HEK293T (cell line): ENCODE measurements around the gene FOXP4.

Experiments used
- FOXK2 ChIP-seq: fragments of 450-650 bp; IDR thresholded peaks from 2 replicates; pipeline ENCODE4 v1.6.1; 2016; ENCODE audit warnings: mild to moderate bottlenecking
- FOXM1 ChIP-seq: fragments of 450-650 bp; IDR thresholded peaks from 2 replicates; pipeline ENCODE4 v1.6.1; 2017; ENCODE audit warnings: mild to moderate bottlenecking, borderline replicate concordance
- L3MBTL2 ChIP-seq: fragments of 450-650 bp; conservative IDR thresholded peaks from 2 replicates; pipeline ENCODE4 v1.6.1; 2016; ENCODE audit warnings: mild to moderate bottlenecking
- SUZ12 ChIP-seq: fragments of 450-650 bp; IDR thresholded peaks from 2 replicates; pipeline ENCODE4 v1.6.1; 2016; ENCODE audit warnings: mild to moderate bottlenecking
- ZNF384 ChIP-seq: fragments of 450-650 bp; IDR thresholded peaks from 2 replicates; pipeline ENCODE4 v1.6.1; 2016
- TF ChIP-seq, protein P1 (sequence below): fragments of 450-650 bp; IDR thresholded peaks from 2 replicates; pipeline ENCODE4 v1.6.1; 2016

DNA sequence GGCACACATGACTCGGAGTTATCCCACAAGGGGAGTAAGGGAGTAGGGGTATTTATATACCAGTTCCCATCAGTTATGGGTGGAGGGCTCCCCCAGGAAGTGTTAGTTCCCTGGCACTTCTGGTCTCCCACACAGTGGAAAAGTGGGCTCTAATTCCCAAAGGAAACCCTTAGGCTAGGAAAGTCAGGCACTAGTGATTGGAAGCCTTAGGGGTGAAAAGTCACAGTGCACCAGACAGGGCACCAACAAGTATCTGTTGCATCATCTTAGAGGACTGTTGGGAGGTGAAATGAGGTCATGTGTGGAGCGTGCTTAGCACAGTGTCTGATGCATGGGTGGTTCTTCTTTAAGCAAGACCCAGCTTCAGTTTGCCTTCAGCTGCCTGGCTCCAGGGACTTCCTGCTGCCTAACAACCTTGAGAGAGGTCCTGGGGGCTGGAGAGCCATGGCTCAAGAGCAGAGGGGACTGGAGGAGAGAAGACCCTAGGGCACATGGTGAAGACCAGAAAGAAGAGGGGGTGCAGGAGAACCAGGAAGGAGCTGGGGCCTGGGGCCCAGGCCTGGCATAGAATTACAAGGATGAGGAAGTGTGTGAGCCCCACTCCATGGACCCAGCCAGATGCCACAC is 7.5 kb upstream of the FOXP4 start:
- no peak for TF ChIP-seq FOXM1
- TF ChIP-seq L3MBTL2: no peak
- TF ChIP-seq FOXK2: no peak
- TF ChIP-seq SUZ12: no peak
- TF ChIP-seq ZNF384: no peak
- TF ChIP-seq, protein P1, sequence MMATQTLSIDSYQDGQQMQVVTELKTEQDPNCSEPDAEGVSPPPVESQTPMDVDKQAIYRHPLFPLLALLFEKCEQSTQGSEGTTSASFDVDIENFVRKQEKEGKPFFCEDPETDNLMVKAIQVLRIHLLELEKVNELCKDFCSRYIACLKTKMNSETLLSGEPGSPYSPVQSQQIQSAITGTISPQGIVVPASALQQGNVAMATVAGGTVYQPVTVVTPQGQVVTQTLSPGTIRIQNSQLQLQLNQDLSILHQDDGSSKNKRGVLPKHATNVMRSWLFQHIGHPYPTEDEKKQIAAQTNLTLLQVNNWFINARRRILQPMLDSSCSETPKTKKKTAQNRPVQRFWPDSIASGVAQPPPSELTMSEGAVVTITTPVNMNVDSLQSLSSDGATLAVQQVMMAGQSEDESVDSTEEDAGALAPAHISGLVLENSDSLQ: no peak
